ENCODE measurements around the gene ZFAND3.
A peak's percentile ranks its signal among the peaks of the same experiment; 100 is the strongest.

The ZFAND3 gene

DNA sequence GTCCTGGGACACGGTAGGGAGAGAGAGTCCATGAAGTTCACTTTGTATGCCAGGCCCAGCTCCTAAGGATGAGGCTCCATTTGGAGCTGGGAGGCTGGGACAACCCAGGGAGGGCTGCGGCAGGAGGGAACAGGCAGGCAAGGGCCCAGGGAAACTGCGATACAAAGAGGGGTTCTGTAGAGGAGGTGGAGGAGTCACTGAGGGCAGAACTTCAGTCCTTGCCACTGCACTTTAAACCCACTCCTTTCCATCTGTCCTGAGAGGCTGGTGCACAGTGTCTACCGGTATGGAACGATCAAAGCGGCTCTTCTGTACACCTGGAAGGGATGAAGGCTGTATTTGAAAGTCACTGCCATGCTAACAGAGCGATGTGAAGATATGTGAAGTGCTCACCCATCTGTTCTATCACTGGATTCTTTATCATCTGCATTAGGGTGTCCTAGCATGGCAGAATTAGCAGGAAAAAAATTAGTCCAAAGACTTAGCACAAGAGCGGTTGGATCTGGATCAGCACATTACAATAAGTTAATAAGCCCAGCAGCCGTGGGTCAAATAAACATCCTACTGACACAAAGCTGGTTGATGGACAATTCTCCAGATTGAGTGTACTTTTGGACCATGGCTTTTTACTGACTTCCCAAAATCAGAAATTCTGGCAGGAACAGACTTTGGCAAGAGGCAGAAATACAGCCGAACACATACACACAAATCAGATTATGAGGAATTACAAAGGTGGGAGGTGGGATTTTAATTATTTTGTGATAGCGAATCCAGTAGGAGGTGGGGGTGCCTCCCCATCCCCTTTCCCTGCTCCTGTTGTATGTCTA, 20.9 kb upstream of the ZFAND3 start:
- DNase-seq (ENCODE audit: low read depth) = no peak

DNA sequence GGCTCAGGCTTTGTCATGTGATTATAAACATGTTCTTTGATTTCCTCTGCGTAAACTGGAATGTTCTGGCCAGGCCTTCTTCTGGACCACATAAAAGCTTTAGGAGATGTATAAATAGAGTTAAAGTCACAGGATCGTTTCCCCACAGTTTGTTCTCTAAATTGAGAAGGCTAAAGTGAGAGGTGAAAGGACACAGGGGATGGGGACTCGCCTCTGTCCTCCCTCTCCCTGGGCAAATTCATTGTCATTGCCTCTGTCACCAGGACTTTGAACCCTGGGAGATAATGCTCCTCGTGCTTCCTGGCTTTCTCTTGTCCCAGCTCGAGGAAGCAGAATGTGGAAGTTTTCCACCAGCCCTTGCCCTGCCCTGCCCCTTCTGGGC, 20.3 kb upstream of the ZFAND3 start:
- no peak for DNase-seq (ENCODE audit: low read depth)

DNA sequence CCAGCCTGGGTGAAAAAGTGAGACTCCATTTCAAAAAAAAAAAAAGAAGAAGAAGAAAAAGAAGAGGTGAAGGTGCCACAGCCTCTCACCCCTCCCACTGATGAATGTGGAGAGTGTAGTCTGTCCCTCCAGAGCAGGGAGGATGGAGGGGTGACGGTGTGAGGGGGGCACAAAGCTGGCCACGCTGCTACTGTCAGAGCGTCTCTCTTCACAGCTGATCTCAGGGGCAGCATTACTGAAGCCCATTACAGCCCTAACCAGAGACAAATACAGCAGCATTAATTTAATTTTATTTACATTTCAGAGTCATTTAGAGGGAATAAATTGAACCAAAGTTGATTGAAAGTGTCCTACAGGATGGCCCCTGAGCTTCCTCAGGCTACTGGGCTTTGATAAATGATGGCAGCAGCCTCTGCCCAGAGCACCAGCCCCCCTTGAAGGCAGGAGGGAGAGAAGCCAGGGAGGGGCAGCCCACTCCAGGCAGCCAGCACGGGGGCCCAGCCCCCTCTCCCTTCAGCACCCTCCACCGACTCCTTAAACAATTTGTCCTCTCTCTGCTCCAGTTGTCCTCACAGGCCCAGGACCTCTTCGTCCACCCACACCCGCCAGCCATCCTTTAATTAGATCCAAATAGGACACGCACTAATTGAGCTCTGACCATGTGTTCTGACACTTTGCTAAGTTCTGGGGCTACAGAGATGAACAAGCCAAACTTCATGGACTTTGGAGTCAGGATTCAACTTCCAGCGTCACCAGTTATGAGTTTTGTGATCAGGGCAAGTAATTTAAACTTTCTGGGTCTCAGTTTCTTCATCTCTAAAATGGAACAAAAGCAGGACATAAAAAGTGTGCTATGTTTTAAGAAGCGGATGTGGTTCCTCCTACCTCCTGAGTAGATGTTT, 18.6 kb upstream of the ZFAND3 start:
- DNase-seq (ENCODE audit: low read depth) = no peak

DNA sequence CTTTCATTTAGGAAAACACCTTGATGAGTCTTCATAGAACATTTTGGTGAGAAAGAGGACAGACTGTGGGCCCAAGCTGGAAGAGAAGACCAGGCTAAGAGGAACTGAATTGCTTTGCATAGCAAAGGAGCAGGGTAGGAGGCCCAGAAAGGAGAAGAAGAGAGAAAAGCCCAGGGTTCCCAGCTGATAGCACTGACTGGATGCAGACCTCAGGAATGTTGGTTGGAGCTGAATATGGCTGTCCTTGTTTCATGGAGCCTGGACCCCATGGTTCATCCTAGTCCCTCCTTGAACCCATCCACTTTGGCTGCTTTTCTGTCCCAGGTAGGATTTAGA, 18.0 kb upstream of the ZFAND3 start:
- DNase-seq (ENCODE audit: low read depth) = no peak

DNA sequence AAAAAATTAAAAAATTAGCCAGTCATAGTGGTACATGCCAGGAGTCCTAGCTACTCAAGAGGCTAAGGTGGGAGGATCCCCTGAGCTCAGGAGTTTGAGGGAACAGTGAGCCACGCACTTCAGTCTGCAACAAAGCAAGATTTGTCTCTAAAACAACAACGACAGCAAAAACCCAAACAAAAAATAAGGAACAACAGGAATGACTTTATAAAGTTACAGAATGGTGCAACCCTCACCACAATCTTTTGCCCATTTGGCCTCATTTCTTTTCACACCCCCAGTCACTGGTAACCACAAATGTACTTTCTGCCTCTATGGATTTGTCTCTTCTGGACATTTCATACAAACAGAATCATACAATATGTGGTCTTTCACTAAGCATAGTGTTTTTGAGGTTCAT, 16.7 kb upstream of the ZFAND3 start:
- no peak for DNase-seq (ENCODE audit: low read depth)

DNA sequence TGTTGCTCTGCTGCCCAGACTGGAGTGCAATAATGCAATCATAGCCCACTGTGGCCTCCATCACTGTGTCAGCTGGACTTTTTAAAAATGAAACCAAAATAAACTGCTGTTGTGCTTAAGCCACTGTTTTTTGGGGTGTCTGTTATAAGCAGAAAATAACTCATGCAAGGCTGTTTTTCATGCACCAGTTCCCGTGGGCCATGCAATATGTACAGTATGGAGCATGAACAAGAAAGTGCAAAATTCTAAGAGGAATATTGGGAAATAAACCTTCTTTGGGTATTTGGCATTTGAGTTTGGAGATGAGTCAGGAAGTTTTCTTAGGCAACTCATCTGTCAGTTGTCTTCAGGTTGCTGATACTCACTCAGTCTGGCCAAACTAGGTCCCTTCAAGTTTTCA, 14.9 kb upstream of the ZFAND3 start:
- DNase-seq (ENCODE audit: low read depth) = no peak

DNA sequence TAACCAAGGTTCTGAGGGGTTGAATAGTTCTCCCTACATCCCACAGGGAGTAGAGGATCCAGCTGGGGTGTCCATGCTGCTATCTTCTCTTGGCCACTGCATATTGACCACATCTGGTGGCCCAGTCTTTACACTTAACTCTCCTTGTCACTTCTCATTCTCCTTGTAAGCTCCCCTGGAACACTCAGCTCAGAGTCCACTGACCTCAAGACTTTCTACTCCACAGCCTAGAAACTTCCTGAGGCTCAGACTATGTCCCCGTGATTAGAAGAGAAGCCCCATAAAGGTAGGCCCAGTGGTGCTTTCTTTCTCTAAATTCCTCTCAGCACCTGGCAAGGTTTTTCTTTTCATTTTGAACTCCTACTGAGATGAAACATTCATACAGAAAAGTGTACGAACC, 13.3 kb upstream of the ZFAND3 start:
- DNase-seq (ENCODE audit: low read depth) = no peak

DNA sequence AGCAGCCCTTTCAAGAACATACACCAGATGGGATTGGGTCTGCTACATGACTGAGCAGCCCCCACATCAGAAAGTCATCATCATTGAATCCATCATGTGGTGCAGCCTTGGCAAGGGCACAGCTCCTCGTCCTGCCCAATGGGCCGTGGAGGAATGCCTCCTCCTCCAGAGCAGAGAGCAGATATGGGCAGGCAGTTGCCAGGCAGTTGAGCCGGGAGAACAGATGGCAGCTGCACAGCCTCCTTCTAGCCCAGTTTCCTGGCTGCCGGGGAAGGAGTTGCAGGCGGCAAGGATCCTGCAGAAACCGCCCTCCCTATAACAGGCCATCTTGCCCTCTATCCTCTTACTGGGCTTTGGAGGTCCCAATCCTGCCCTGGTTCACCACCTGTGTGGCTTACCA, 11.9 kb upstream of the ZFAND3 start:
- no peak for DNase-seq (ENCODE audit: low read depth)

DNA sequence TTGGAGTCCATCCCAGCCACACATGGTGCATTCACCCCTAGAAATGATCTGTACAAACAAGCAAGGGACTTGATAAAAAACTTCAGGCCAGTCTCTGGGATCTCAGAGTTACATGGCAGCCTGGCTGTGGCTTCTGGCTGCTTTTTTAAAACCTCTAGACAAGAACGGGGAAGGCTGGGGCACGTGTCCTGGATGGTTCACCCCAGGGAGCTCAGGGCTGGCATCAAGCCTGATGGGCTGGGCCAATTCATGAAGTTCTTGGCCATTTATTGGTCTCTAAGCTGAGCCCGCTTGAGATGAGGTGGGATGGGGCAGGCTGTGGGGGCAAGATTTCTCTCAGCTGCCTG, 10.4 kb upstream of the ZFAND3 start:
- DNase-seq (ENCODE audit: low read depth) = no peak

DNA sequence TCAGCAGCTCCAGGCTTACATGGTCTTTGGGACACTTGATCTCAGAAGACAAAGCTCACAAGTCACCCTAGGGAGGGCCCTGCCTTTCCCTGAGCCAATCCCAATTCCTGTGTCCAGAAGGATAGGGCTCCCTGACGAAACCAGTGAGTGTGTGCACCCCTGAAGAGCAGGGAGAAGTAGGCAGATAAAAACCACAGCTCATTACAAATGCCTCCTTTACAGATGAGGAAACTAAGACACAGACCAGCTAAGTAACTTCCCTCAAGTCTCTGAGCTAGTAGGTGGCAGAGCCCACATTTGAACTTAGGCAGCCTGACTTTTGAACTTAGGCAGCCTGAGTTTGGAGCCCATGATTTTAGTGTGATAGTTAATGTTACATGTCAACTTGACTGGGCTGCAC, 6.7 kb upstream of the ZFAND3 start:
- DNase-seq (ENCODE audit: low read depth) = no peak

DNA sequence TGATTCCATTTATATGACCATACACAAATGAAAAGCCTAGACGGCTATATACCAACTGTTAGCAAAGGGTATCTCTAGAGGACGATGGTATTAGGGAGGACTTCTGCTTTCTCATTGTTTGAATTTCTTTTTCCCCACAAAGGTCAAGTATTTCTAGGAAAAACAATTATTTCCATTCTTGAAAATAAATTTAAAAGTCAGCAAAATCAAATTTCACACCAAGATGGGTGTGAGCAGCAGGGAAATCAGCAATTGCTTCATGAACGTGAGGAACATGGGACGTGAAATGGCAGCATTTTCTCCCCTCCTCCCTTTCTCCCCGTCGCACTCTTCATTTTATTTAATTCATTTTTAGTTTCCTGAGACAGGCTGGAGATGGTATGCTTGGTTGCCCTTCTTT, 5.2 kb upstream of the ZFAND3 start:
- no peak for DNase-seq (ENCODE audit: low read depth)

DNA sequence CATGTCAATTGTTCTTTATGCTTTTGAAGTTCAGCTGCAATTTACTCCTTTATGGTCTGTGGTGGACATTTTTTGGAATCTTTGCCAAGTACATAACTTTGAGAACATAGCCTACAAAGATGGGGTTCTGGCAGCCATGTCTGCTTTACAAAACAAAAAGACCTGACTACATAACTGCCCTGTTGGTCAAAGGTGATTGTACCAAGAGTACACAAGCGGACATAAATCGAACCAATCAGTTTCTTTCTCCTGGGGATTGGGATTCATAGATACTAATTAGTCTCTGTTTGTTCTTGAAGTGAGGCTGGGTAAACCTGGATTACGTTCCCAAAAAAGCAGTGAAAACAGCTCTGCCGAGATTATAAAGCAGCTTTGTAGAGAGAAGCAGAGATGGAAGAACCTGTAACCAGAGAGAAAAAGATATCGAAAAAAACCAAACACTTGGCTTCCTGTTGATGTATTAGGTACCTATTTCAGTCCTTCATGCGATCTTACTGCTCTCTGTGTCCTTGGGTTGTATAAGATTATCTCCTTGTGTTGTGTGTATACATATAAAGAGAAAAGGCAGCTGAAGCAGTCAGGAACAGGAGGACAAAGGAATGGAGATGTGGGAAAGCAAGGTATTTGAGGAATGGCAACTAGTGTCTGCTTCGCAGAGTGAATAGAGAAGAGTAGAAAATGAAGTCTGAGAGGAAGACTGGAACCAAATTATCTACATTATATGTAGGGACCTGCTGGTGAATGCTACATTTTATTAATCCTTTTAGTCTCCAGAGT, 2.7 kb upstream of the ZFAND3 start:
- DNase-seq (ENCODE audit: low read depth) = no peak

DNA sequence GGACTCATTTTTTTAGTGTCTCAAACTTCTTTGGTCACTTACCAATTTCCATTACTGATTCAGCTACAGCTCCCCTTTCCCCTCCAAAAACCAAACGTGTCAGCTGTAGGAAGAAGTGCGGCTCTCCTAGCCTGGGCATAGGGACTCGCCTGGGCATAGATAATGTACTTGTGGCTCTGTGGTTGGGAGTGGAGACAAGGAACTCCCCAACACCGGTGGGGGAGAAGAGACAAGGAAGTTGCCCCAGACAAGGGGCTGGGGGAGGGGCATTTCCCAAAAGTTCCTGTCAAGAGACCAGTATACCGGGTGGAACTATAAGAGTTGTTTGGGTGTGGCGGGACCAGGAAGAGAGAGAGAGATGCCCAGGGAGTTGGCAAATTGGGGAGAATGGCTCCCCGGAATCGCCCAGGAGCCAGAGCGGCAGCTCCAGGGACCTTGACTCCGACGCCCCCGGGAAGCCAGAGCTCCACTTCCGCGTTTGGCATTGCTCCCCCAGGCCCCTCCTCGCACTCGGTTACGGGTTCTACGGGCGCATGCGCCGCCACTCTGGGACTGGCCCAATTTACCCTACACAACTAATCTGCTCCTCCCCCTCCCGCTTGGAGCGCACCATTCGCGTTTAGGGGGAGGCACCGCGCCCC, 871 bp upstream of the ZFAND3 start:
- DNase-seq (ENCODE audit: low read depth) = peak; percentile 71

DNA sequence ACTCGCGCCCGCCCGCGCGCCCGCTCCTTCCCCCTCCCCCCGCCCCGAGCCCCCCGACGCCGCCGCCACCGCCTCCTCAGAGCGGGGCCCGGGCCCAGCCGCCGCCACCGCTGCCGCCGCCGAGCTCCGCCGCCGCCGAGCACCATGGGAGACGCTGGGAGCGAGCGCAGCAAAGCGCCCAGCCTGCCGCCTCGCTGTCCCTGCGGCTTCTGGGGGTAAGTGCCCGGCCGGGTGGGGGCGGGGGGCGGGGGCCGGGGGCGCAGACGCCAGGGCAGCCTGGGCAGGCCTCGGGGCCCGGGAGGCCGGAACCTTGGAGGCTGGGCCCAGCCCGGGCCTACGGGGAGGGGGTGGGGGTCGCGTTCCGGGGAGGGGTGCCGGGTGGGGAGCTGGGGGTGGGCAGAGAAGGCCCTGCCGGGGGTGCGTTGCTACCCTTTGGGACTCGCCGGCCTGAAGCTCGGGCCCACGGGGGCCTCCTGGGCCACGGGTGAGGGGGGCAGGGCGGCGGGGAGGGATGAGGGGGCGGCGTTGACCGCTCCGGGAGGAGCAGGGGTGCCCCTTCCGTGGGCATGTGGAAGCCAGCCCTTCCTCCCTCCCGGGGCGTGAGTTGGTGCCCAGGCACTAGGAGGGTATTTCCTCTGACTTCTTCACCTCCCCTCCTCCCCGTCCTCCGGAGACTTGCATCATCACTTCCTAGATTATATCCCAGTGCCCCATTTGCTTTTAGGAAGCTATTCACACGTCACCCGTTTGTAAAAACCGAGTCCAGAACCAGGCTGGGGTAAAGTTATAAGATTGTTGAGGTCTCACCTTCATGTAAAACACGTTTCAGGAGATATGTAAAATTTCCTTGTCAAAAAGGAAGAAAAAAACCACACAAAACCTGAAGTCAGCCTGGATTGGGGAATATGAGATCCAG, 533 bp downstream of the ZFAND3 start:
- DNase-seq (ENCODE audit: low read depth) = no peak

DNA sequence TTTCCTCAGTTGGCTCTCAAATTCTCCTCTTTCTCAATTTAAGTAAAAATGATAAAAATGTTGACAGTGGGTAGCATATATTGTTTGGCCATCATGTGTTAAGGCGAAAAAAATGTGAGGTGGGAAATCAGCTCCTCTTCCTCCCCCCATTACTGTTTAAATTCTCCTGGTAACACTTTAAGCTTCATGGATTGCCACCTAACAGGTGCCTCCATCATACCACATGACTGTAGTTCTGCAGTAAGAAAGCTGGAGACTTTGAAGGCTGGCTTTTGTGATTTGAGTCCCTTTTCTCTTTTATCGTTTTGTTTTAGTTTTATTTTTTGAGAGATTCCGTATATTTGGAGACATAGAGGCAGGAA, 1.2 kb downstream of the ZFAND3 start:
- no peak for DNase-seq (ENCODE audit: low read depth)

DNA sequence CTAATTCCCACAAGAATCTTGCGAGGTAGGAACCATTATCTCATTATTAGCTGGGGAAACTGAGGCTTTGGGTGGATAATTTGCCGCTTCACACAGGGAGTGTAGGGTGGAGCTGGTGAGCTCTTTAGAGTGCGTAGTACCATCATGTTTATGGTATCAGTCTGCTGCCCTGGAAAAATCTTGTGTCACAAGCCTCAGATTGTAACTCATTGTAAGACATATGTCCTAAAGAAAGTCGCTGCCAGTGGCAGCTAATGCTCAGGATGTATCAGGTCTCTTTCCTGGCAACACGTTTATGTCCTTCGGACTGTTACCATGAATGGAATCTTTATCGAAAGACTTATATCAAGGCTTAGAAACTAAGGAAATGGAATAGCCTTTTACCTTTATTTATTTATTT, 1.9 kb downstream of the ZFAND3 start:
- no peak for DNase-seq (ENCODE audit: low read depth)

DNA sequence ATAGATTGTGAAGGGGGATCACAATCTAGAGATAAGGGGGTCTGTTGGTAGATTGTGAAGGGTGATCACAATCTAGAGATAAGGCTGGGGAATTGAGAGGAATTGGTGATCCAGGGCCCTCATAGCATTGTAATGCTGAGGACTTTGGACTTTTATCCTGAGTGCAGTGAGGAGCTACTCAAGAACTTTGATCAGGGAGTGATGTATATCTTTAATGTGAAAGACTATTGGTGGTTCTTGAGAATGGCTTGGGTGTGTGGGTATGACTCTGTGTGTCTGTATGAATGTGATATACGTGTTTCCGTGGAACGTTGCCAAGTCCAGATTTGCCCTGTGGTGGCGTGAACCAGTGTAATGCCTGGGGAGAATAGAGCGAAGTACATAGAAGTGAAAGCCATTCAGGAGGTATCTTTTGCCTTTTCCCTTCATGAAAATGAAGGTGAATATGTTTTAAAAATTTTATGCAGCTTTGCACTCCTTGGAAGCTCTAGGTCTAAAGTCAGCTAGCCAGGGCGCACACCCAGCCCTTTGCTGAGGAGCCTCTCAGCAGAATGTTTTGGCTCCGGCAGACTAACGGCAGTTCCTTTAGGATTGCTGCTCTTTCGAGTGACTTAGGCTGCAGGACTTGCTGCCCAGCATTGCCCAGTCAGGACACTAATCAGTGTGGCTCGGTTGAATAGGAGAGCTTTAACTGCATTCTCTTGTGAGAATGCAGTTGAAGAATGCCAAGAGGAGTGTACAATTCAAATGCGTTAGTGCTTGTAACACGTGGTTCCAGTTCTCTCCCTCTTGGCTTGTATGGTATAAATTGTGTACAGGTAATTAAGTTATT, 3.5 kb downstream of the ZFAND3 start:
- no peak for DNase-seq (ENCODE audit: low read depth)

DNA sequence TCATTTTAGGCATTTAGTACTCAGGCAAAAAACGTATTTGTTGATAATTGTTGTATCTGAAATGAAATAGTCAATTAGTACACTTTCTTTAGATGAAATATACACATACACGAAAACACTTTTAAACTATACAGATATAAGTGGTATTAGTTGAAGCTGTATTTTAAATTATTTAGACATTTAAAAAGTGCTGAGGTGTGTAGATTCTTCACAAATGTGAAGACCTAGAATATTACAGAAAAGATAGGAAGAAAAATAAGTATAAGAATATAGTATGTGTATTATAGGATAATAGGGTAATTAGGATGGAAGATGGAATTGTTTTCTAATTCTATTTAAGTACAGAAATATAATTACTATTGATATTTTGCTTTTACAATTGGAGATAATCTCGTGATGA, 4.6 kb downstream of the ZFAND3 start:
- DNase-seq (ENCODE audit: low read depth) = no peak

DNA sequence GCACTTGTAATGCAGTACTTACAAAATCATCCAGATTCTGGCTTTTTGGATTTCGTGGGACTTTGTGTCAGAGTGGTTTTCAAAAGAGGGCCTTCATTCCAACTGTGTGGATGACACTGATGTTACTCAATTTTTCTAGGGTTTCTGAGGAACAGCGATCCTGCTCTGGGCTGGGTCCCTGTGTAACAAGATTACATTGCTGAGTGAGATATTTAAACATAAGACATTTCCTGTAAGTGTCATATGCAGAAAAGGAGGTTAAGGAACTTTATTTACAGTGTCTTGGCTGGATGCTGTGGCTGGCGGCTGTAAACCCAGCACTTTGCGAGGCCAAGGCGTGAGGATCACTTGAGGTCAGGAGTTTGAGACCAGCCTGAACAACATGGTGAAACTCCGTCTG, 6.7 kb downstream of the ZFAND3 start:
- DNase-seq (ENCODE audit: low read depth) = no peak

DNA sequence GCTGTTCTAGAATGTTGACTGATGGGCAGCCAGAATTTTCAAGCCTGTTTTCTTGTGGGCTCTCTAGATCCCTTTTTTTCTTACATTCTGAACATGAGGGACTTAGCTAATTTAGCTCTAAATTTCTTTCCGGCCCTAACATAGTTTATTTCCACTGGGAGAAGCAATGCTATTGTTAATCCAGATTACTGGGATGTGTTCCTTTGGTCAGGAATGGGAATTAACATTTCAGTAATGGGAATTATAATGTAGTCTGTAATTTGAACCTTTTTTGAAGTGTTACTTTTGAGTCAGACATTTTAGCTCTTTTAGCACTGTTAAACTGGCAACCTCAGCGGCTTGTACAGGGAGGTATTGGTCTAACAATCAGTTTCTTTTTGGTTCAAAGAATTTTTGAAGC, 7.5 kb downstream of the ZFAND3 start:
- no peak for DNase-seq (ENCODE audit: low read depth)
